Stomach (tissue), 4 donors: ENCODE data around the gene PTPRG.

Source experiments
- POLR2A ChIP-seq, 4 donors: fragments of 450-650 bp; IDR thresholded peaks; one replicate each; pipeline ENCODE4 v1.6.1; 2016; ENCODE audit warnings: antibody characterized with exemption in 4 of 4, control low read depth in 2 of 4, mild to moderate bottlenecking in 1 of 4, moderate library complexity in 1 of 4
- TF ChIP-seq, protein P1 (sequence below), 7 experiments: fragments of 450-650 bp in 4 of 7; fragments of 200-600 bp in 3 of 7; sonication (generic) in 3 of 7; IDR thresholded peaks; one replicate each; pipeline ENCODE4 v1.5.1; 2016 to 2019; ENCODE audit warnings: antibody characterized with exemption in 7 of 7, control low read depth in 2 of 7, mild to moderate bottlenecking in 1 of 7

DNA sequence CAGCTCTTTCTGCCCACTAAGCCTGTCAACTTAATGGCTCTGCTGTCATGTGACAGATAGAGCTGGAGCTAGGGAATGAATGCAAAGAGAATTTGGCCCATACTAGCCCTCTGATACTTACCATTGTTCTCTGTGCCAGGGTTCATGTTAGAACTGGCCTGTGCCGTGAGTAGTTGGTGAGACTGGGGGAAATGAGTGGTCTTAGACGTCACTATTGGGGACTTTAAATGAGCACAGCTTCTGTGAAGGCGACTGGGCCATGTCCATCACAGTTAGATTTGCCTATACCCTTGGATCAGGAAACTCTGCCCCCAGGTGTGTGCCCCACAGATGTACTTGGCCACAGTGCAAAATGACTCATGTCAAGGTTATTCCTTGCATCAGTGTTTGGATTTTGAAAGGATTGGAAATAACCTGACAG lies 124.9 kb downstream of the PTPRG start:
- TF ChIP-seq, protein P1, sequence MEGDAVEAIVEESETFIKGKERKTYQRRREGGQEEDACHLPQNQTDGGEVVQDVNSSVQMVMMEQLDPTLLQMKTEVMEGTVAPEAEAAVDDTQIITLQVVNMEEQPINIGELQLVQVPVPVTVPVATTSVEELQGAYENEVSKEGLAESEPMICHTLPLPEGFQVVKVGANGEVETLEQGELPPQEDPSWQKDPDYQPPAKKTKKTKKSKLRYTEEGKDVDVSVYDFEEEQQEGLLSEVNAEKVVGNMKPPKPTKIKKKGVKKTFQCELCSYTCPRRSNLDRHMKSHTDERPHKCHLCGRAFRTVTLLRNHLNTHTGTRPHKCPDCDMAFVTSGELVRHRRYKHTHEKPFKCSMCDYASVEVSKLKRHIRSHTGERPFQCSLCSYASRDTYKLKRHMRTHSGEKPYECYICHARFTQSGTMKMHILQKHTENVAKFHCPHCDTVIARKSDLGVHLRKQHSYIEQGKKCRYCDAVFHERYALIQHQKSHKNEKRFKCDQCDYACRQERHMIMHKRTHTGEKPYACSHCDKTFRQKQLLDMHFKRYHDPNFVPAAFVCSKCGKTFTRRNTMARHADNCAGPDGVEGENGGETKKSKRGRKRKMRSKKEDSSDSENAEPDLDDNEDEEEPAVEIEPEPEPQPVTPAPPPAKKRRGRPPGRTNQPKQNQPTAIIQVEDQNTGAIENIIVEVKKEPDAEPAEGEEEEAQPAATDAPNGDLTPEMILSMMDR (IDR thresholded peaks at IDR 0.05) = no peak
- TF ChIP-seq POLR2A (IDR thresholded peaks at IDR 0.05) = no peak
